SH-SY5Y (cell line): Measurements from ENCODE around the gene SPEN.

ENCODE experiments used
- GATA2 ChIP-seq: IDR thresholded peaks from 2 replicates; pipeline ENCODE4 v1.6.1; 2011; ENCODE audit warnings: mild to moderate bottlenecking, low read depth, low read length
- GATA3 ChIP-seq: IDR thresholded peaks from 2 replicates; pipeline ENCODE4 v1.6.1; 2011; ENCODE audit warnings: low read depth, mild to moderate bottlenecking, low read length, moderate library complexity

- TF ChIP-seq GATA2 (no peak), GATA3 (no peak)
Observed at GRCh38 chr1:15835741-15836510, 11.6 kb upstream of the SPEN start.
